Stimulated activated naive CD4-positive, alpha-beta T cell treated with Interleukin-2 at 50 U/mL for 16 hours (primary cell): ENCODE measurements around the gene FRMPD1.

Experiments used
- DNase-seq: peaks from one replicate; lab custom pipeline; 2025; lab: John Stamatoyannopoulos, UW

The FRMPD1 gene

GRCh38 chr9:37682951-37683350 lies 32.2 kb downstream of the FRMPD1 start:
- no peak for DNase-seq

GRCh38 chr9:37683531-37684371 lies 33.0 kb downstream of the FRMPD1 start:
- DNase-seq, result no peak

- no peak for DNase-seq
Observed at GRCh38 chr9:37692622-37693221, 42.0 kb downstream of the FRMPD1 start.

- no peak for DNase-seq
Observed at GRCh38 chr9:37693260-37693659, 42.5 kb downstream of the FRMPD1 start.

- DNase-seq, result no peak
Observed at GRCh38 chr9:37694355-37694754, 43.6 kb downstream of the FRMPD1 start.

GRCh38 chr9:37696528-37696927 lies 45.8 kb downstream of the FRMPD1 start:
- DNase-seq, result no peak

- no peak for DNase-seq
Observed at GRCh38 chr9:37700131-37700530, 49.4 kb downstream of the FRMPD1 start.

GRCh38 chr9:37700900-37701299 lies 50.1 kb downstream of the FRMPD1 start:
- no peak for DNase-seq

GRCh38 chr9:37705787-37706186 lies 55.0 kb downstream of the FRMPD1 start:
- no peak for DNase-seq

GRCh38 chr9:37706290-37706689 lies 55.5 kb downstream of the FRMPD1 start:
- DNase-seq, result no peak

GRCh38 chr9:37707748-37708147 lies 57.0 kb downstream of the FRMPD1 start:
- DNase-seq, result no peak

GRCh38 chr9:37710046-37710445 lies 59.3 kb downstream of the FRMPD1 start:
- no peak for DNase-seq

- no peak for DNase-seq
Observed at GRCh38 chr9:37715260-37715659, 64.5 kb downstream of the FRMPD1 start.

- no peak for DNase-seq
Observed at GRCh38 chr9:37715991-37716505, 65.3 kb downstream of the FRMPD1 start.

- DNase-seq, result no peak
Observed at GRCh38 chr9:37719526-37719925, 68.8 kb downstream of the FRMPD1 start.

- DNase-seq, result no peak
Observed at GRCh38 chr9:37727013-37727412, 76.3 kb downstream of the FRMPD1 start.

- no peak for DNase-seq
Observed at GRCh38 chr9:37729499-37729898, 78.7 kb downstream of the FRMPD1 start.

GRCh38 chr9:37730256-37730655 lies 79.5 kb downstream of the FRMPD1 start:
- no peak for DNase-seq

GRCh38 chr9:37730839-37731238 lies 80.1 kb downstream of the FRMPD1 start:
- no peak for DNase-seq

- no peak for DNase-seq
Observed at GRCh38 chr9:37732086-37732741, 81.5 kb downstream of the FRMPD1 start.

- no peak for DNase-seq
Observed at GRCh38 chr9:37732952-37733351, 82.2 kb downstream of the FRMPD1 start.

GRCh38 chr9:37739222-37739621 lies 88.5 kb downstream of the FRMPD1 start:
- no peak for DNase-seq

- no peak for DNase-seq
Observed at GRCh38 chr9:37740128-37740527, 89.4 kb downstream of the FRMPD1 start.
